Esophagus (tissue), 2 donors: Measurements from ENCODE around the gene SNAP25. TPM values are rescaled to one million over a fixed set of nuclear protein-coding genes. Genes with fewer than 3 reads are reported as not detected.

Experiments
- H3K27ac ChIP-seq, 2 donors: one replicate each; pipeline ENCODE4 v1.5.1; 2013; ENCODE audit warnings: low read depth in 2 of 2, mild to moderate bottlenecking in 2 of 2, inconsistent platforms in 1 of 2, low read length in 1 of 2, moderate library complexity in 1 of 2
- H3K27me3 ChIP-seq, 2 donors: one replicate each; pipeline ENCODE4 v1.6.1; 2013; ENCODE audit warnings: low read length in 2 of 2, control low read depth in 1 of 2, mild to moderate bottlenecking in 1 of 2; ENCODE audit not compliant: insufficient read depth in 2 of 2, control insufficient read depth in 1 of 2
- H3K36me3 ChIP-seq, 2 donors: one replicate each; pipeline ENCODE4 v1.6.1; 2013; ENCODE audit warnings: low read length in 1 of 2; ENCODE audit not compliant: control insufficient read depth in 2 of 2, insufficient read depth in 2 of 2
- H3K4me1 ChIP-seq, 2 donors: one replicate each; pipeline ENCODE4 v1.6.1; 2013; ENCODE audit warnings: low read length in 1 of 2; ENCODE audit not compliant: control insufficient read depth in 2 of 2, insufficient read depth in 2 of 2
- H3K4me3 ChIP-seq, 2 donors: one replicate each; pipeline ENCODE4 v1.5.1; 2013; ENCODE audit warnings: low read length in 2 of 2, mild to moderate bottlenecking in 2 of 2, low read depth in 1 of 2, moderate library complexity in 1 of 2
- H3K9me3 ChIP-seq, 2 donors: one replicate each; pipeline ENCODE4 v1.6.1; 2013; ENCODE audit warnings: mild to moderate bottlenecking in 2 of 2, low read depth in 1 of 2, low read length in 1 of 2, moderate library complexity in 1 of 2; ENCODE audit not compliant: control insufficient read depth in 2 of 2, insufficient read depth in 1 of 2
- WGBS, 2 donors: extraction: QIAGEN DNeasy Blood & Tissue Kit; methylation state at CpG; one replicate each; pipeline ENCODE4 v1.1.7; 2013; 5-methylcytosine and 5-hydroxymethylcytosine counted together
- polyA plus RNA-seq, 2 donors: library from polyadenylated mRNA; stranded (reverse); fragments of 200-250 nt; gene quantifications; one replicate each; pipeline ENCODE4 v1.2.3, GENCODE V29; 2013
- donor health status: healthy with polysubstance abuse.
- donor health status: Bipolar disorder and iron deficiency.

Gene SNAP25
- polyA plus RNA-seq, 2 donors, result 0.06 to 0.12 TPM

- H3K9me3 ChIP-seq, result peaks cover 0 to 5% of the 10 kb centered on the region in 2 donors
- no peaks in the 10 kb centered on the region for H3K4me1 ChIP-seq
- no peak overlapping the region for H3K4me3 ChIP-seq
- 85 to 86% methylated on average over 4 of the region's 4 CpGs for WGBS, 2 donors
- no peaks in the 10 kb centered on the region for H3K27me3 ChIP-seq
- no peaks in the 10 kb centered on the region for H3K36me3 ChIP-seq
- H3K27ac ChIP-seq, result no peak overlapping the region
Observed at GRCh38 chr20:10179574-10180298, 38.9 kb upstream of the SNAP25 start.

- WGBS, 2 donors, result 54 to 64% methylated on average over 2 of the region's 2 CpGs
- Histone ChIP-seq H3K4me1 (no peaks in the 10 kb centered on the region), H3K4me3 (no peak overlapping the region), H3K36me3 (no peaks in the 10 kb centered on the region), H3K27me3 (no peaks in the 10 kb centered on the region), H3K9me3 (peaks cover 1 to 5% of the 10 kb centered on the region in 2 donors), H3K27ac (no peak overlapping the region)
Observed at GRCh38 chr20:10180651-10181235, 37.9 kb upstream of the SNAP25 start.

DNA sequence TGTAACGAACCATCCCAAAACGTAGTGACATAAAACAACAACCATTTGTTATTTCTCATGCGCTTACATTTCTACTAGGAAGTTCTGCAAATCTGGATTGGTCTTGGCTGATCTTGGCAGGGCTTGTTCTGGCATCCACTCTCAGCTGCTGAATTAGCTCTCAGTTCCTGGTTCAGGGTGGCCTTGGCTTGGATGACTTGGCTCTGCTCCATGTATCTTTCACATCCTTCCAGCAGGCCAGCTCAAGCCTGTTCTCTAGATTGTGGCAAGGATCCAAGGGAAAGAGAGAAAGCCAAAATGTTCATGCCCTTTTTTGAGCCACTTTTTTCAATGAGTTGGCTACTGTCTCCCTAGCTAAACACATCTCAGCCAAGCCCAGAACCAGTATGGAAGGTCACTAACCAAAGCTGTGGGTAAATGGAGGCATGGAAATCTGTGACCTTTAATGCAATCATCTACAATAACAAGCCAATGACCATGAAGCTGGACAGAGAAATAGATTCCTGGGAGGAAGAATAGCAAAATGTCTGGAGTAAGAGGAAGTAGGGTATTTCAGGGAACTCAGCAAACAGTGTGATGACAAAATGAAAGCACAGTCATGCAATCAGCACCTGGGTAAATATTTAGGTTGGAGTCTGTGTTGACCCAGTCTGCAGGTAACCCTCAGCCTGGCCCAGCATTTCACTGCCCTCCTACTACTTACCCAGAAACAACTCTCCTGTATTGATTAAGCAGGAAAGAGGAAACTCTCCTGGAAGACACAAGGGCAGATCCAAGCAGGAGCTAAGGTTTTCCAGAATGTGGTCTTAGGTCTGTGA, 32.7 kb upstream of the SNAP25 start:
- Histone ChIP-seq H3K27ac (no peak overlapping the region), H3K4me3 (no peak overlapping the region), H3K36me3 (no peaks in the 10 kb centered on the region), H3K27me3 (no peaks in the 10 kb centered on the region), H3K4me1 (no peaks in the 10 kb centered on the region), H3K9me3 (peaks cover 2 to 4% of the 10 kb centered on the region in 2 donors)
- 43 to 46% methylated on average over 3 of the region's 3 CpGs for WGBS, 2 donors

- whole genome bisulfite sequencing, 2 donors, result 82 to 88% methylated on average over 3 of the region's 3 CpGs
- no peaks in the 10 kb centered on the region for H3K4me1 ChIP-seq
- H3K27me3 ChIP-seq, result no peaks in the 10 kb centered on the region
- H3K4me3 ChIP-seq, result no peak overlapping the region
- no peaks in the 10 kb centered on the region for H3K36me3 ChIP-seq
- peaks cover 0 to 2% of the 10 kb centered on the region in 2 donors for H3K9me3 ChIP-seq
- H3K27ac ChIP-seq, result no peak overlapping the region
Observed at GRCh38 chr20:10190456-10190855, 28.2 kb upstream of the SNAP25 start.

DNA sequence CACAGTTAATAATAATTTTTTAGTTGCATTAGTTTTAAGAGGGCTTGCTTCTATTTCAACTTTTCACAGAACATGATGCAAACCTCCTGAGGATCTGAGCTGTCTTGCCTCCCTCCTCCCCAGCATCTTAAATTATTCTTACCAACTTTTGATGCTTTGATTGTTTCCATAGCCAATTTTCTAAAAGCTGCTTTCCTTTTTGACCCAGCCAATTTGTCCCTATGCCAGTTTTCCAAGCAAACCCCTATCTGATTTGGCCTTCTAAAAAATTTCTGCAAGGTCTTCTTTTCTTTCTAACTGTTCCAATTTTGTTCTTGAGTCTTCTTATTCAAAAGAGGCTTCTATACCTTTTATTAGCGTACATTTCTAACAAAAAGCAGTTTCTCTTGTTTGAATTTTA, 26.5 kb upstream of the SNAP25 start:
- Histone ChIP-seq H3K27ac (no peak overlapping the region), H3K36me3 (no peaks in the 10 kb centered on the region), H3K4me3 (no peak overlapping the region), H3K4me1 (no peaks in the 10 kb centered on the region), H3K9me3 (no peaks in the 10 kb centered on the region), H3K27me3 (no peaks in the 10 kb centered on the region)
- WGBS, 2 donors, result 11 to 31% methylated on average over 1 of the region's 1 CpG

DNA sequence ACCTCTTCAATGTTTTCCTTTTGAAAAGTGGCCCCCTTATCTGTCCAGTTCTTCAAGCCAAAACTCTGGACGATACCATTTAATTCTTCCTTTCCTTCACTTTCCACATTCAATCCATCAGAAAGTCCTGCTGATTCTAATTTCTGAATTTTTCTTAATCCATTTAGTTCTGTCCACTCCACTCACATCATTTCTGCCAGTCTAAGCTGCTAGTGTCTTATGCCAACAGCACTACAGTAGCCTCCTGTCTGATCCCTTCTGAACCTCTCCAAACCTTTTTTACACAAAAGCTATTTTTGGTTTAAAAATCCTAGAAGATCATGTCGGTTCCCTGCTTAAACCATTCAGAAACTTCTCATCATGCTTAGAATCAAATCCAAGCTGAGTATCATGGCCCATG, 24.5 kb upstream of the SNAP25 start:
- 86 to 88% methylated on average over 2 of the region's 2 CpGs for WGBS, 2 donors
- Histone ChIP-seq H3K27me3 (no peaks in the 10 kb centered on the region), H3K27ac (no peak overlapping the region), H3K4me3 (no peak overlapping the region), H3K9me3 (no peaks in the 10 kb centered on the region), H3K36me3 (no peaks in the 10 kb centered on the region), H3K4me1 (no peaks in the 10 kb centered on the region)

- Histone ChIP-seq H3K27ac (no peak overlapping the region), H3K27me3 (no peaks in the 10 kb centered on the region), H3K4me1 (no peaks in the 10 kb centered on the region), H3K9me3 (no peaks in the 10 kb centered on the region), H3K4me3 (no peak overlapping the region), H3K36me3 (no peaks in the 10 kb centered on the region)
Observed at GRCh38 chr20:10200330-10200729, 18.3 kb upstream of the SNAP25 start.

DNA sequence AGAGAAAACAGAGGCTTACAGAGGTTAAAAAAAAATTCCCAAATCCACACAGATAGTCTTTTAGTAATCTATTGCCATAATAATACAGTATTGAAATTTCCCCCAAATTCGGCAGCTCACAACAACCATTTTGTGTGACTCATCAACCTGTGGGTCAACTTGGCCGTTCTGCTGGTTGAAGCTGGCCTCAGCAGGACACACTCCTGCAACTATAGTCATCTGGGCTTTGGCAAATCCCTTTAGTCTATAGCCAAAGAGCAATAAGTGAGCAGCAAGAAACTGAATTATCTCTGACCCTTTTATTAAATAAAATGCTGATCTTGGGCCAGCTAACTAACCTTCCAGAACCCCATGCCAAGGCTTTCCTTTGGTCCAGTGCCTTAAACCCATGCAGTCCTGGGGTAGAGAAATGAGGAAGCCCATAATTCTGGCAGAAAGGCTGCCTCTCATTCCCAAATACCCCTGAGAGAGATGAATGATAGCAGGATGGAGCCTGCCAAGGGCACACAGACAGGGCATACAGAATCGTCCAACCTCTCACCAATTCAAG, 17.2 kb upstream of the SNAP25 start:
- WGBS, 2 donors, result 58 to 61% methylated on average over 3 of the region's 3 CpGs
- H3K27ac ChIP-seq, result no peak overlapping the region
- no peak overlapping the region for H3K4me3 ChIP-seq
- H3K9me3 ChIP-seq, result no peaks in the 10 kb centered on the region
- no peaks in the 10 kb centered on the region for H3K36me3 ChIP-seq
- H3K4me1 ChIP-seq, result no peaks in the 10 kb centered on the region
- H3K27me3 ChIP-seq, result no peaks in the 10 kb centered on the region

DNA sequence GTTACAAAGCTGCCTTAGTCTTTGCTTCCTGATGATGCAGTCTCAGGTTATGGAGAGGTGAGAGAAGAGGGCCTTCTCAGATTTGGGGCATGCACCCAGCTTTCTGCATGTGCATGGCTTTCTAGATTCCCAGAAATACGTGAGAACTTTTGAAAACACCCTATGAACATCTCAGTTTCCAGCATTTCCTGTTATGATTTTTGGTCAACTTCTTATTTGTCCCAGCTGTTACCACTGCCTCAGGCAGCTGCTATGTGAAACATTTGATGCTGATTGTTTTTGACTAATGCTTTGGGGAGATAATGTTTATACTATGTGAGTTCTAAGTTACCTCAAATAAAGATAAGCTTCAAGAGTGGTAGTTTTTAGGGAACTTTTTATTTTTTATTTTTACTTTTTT, 9.5 kb upstream of the SNAP25 start:
- Histone ChIP-seq H3K27ac (no peak overlapping the region), H3K9me3 (no peaks in the 10 kb centered on the region), H3K4me3 (no peak overlapping the region), H3K36me3 (no peaks in the 10 kb centered on the region), H3K4me1 (no peaks in the 10 kb centered on the region), H3K27me3 (peaks cover 0 to 3% of the 10 kb centered on the region in 2 donors)
- WGBS, 2 donors, result 47 to 54% methylated on average over 1 of the region's 1 CpG
